Testis (tissue), 2 donors: Measurements from ENCODE around the gene CADM4.

ENCODE experiments used
- POLR2A ChIP-seq: fragments of 450-650 bp; IDR thresholded peaks from one replicate; pipeline ENCODE4 v1.6.1; 2017; ENCODE audit warnings: antibody characterized with exemption, mild to moderate bottlenecking, moderate library complexity
- TF ChIP-seq, protein P1 (sequence below), 3 experiments: fragments of 450-650 bp in 2 of 3; fragments of 200-600 bp in 1 of 3; sonication (generic) in 1 of 3; IDR thresholded peaks; one replicate each; pipeline ENCODE4 v1.5.1; 2016 to 2019; ENCODE audit warnings: antibody characterized with exemption in 3 of 3, mild to moderate bottlenecking in 2 of 3, moderate library complexity in 1 of 3

DNA sequence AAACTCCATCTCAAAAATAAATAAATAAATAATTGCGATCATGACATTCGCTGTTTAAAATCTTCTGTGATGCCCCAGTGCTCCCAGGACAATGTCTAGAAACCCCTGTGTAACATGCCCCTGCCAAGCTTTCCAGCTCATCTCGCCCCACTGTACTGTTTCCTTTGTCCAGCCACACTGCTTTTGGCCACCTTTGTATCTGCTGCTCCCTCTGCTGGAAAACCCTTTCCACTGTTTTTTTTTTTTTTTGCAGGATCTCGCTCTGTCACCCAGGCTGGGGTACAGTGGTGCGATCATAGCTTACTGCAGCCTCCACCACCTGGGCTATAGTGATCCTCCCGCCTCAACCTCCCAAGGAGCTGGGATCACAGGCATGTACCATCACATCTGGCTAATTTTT is 22.8 kb upstream of the CADM4 start:
- TF ChIP-seq, protein P1, sequence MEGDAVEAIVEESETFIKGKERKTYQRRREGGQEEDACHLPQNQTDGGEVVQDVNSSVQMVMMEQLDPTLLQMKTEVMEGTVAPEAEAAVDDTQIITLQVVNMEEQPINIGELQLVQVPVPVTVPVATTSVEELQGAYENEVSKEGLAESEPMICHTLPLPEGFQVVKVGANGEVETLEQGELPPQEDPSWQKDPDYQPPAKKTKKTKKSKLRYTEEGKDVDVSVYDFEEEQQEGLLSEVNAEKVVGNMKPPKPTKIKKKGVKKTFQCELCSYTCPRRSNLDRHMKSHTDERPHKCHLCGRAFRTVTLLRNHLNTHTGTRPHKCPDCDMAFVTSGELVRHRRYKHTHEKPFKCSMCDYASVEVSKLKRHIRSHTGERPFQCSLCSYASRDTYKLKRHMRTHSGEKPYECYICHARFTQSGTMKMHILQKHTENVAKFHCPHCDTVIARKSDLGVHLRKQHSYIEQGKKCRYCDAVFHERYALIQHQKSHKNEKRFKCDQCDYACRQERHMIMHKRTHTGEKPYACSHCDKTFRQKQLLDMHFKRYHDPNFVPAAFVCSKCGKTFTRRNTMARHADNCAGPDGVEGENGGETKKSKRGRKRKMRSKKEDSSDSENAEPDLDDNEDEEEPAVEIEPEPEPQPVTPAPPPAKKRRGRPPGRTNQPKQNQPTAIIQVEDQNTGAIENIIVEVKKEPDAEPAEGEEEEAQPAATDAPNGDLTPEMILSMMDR (IDR thresholded peaks at IDR 0.05): peak in 1 of 3 experiments; percentile 2
- no peak for TF ChIP-seq POLR2A
